Measurements from ENCODE around the gene PTPN14.
A peak's percentile ranks its signal among the peaks of the same experiment; 100 is the strongest.

PTPN14 gene

DNA sequence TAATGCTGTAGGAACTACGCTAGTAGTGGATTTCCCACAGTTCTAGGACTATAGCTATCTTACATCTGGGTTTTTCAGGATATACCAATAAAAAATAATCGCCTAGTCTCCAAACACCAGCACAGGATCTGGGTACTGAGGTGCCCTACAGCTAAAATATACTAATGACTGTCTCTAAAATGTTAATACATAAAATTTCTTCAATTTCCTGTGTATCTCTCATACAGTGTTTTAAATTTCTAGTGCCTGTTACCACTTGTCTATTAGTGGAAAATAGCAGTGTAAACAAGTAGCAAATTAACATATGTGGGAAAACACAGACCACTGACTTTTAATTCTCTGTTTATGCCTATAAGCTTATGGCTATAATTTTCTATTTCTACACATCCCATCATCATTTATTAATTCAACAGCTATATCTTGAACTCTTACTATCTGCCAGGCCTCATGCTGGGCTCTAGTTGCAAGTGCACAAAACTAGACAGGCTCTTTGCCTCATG lies 16.1 kb upstream of the PTPN14 start:
- DNase-seq: no peak

DNA sequence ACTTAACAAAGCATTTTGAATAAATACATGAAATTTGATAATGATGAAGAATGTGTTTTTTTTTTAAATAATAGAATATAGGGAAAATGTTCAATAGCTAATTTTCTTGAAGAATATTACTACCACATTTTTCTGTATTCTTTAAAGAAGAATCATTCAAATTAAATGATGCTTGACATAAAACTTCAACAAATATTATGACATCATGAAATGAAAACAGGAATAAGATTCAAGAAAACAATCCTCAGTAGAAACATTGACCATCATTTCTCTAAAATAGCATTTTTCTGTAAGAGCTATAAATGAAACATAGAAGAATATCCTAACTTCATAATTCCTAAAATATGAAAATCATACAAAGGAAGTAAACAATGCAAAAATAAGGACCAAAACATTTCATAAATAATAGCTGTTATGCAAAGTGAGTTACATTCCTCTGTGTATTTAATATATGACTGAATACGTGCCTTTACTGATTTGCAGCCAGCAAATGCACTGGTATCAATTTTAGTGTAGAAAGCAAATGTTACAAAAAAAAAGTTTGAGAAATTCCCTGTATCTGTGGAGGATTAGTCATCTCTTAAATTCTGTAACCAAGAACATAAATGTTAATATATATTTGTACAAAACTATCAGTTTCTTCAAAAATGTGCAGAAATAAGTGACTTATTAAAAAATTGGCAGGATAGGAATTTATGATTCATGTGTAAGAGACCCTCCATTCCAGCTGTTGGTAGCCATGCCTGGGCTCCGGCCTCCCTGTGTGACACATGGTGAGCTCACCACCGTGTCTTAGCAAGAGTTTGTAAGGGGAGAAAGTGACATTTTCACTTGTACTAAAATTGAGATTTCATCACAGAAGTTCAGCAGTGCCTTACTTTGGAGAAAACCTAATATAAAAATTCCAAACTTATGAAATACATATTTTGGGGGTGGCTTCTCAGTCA lies 15.0 kb upstream of the PTPN14 start:
- no peak for DNase-seq

DNA sequence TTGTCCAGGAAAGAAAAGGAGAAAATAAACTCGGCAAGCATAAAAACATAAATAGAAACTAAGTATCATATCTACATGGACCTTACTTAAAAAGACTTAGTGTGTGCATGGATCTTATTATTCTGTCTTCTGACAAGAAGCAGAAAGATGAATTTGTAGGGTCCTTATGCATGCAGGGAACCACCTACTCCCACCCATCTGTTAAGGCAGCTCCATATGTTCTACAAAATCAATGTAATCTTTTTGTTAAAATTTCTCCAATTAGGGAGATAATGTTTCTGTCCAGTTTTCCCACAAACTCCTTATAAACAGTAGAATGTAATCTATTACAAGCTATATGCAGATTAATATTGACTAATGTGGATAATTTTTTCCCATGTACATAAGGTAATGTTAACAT lies 13.9 kb upstream of the PTPN14 start:
- DNase-seq: no peak

DNA sequence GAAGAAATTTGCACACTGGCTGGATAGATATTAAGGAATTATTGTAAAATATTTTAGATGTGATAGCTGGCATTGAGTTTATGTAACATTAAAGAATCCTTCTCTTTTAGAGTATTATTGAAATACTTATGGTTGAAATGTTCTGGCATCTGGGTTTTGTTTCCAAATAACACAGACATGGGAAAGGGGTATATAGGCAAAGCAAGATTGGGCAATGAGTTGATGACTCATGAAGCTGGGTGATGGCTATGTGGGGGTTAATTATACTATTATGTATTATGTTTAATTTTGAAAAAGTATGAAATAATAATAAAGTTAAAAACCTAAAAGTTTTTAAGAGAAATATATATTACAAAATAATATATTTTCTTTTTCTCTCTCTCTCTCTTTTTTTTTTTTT lies 12.5 kb upstream of the PTPN14 start:
- DNase-seq: no peak

DNA sequence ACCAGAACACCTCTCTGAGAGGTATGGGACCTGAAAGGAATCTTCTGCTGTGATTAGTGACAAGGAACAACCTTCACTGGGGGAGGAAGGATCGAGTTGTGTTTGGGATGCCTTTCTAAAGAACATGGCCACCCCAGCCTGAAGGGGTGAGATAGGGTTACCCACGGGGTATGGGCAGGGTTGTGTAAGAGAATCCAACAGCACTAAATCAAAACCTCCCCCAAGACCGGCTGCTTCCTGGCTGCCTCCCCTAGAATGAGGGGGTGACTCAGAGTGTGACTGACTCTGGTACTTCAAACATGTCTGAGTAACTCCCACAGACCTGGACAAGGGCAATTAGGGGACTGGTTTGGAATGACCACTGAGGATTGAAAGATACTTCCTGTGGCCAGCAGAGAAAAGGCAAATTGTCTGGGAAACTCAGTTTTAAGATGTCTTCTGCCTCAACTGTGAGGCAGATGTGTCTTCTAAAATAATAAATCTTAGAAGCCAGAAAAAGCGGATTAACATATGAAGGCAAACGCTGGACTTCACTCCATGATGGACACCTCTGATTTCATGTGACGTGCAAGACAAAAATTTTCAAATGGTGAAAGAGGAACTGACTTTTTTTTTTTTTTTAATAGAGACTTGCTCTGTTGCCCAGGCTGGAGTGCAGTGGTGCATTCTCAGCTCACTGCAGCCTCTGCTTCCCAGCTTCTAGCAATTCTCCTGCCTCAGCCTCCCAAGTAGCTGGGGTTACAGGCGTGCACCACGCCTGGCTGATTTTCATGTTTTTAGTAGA lies 6.7 kb upstream of the PTPN14 start:
- peak; percentile 56 to 60 for DNase-seq

DNA sequence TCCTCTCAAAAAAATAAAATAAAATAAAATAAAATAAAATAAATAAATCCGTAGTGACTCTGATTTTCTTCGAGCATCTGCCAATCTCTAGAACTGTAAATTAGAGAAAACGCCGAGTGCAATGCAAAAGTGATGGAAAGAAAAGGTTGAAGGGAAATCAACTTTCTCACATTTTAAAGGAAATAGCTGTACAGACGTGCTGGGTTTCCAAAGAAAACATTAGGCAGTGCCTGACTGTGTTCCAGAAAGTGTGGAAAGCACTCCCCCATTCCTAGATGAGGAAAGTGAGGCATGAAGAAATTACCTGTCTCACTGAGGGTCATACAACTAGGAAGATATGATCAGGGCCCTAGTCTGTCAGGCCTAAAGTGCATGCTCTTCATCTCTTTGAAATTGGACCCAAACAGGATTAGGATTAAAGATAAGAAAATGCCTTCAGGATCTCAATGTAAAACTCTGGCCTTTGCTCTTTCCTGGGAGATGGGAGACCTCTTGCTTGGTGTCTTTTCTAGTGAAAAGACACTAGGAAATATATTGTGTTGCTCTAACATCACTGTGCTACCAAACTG lies 1.8 kb upstream of the PTPN14 start:
- no peak for DNase-seq

DNA sequence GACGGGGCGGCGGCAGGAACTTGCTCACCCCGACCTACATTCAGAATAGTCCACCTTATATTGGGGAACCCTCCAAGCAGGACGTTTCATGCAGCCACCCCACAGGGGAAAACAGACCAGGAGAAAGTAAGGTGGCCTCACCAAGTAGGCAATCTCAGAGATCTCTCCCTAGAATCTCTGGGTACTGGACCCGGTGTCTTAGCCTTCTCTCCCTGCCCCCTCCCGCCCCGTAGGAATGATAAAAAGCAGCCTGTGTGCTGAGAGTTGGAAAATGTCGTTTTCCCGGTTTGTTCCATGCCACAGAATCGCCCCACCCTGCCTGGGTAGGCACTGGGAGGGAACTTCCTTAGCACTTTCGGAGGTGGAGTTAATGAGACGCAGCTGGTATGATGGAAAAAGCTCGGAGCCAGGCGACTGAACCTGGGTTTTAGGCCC lies 789 bp upstream of the PTPN14 start:
- no peak for DNase-seq

DNA sequence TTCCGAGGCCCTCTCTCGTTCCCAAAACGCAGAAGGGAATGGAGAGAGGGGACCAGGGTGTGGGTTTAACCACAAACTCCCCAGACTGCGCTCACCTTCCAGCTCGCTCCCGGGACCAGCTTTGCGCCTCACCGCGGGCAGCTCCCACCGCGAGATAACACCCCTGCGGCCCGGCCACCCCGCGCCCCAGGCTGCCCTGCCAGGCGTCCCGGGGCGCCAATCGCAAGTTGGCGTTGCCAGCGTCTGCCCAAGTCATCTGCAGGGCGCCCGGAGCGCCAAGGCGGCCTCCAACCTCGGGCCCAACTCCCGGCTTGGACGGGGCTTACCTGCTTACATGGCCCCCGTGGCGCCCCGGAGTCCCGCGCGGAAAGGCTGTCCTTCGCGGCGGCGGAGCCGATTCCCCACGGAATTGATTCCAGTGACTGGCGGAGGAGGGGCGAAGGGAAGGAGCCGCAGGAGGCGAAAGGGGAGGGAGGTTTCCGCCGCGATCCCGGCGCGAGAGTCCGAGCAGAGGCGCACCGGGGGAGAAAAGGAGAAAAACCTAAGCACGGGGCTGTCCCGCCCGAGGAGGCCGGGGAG lies 456 bp downstream of the PTPN14 start:
- peak; percentile 27 to 45 for DNase-seq

DNA sequence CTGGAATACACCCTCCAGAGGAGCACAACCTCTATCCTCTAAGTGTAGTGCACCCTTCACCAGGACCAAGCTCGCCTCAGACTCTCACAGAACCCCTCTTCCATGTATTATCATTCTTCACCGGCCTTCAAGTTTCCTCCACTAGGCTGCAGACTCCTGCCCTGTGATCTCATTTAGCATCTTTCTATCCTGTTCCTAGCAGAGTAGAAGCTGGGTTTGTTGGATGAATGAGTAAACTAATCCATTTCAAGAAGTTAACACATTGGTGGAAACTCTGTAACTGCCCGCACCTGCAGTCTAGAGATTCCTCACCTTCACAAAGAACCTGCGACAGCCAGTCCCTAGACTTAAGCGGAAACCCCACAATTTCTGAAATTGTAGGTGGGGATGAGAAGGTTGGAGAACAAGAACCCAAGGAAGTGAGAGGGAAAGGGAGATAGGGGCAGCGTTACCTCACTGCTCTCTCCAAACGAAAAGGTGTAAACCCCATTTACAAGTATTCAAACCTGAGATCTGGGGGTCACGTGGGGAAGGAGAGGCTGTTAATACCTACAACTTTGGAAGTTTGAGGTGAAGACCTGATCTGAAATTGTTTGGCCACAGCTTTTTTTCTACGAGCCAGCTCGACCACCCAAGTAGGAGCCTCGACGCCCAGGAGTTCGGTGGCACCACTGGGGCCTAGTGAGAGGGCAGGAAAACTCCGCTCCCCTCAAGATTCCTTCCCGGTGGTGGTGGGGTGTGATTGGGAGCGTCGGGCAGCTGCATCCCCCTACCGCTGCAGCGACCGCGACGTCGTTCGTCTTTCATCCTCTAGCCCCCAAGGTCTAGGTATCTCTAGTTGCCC lies 1.2 kb downstream of the PTPN14 start:
- DNase-seq: peak; percentile 14 to 16

DNA sequence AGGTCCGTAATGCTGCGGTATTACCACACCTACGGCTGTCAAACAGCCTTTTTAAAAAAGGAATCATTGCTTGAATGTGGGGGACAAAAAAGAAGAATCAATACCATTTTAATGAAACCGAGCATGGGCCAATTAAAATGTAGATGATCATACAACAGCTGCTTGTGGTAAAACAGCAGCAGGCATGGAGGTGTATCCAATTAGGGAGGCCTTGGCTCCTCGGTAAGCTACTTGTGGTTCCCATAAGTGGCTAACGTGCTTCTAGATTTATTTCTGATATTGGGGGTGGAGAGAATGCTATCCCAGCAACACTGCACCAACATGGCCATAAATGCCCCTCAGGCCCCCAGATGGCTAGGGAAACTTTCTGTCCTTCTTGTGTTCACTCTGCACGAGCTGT lies 1.8 kb downstream of the PTPN14 start:
- DNase-seq: no peak

DNA sequence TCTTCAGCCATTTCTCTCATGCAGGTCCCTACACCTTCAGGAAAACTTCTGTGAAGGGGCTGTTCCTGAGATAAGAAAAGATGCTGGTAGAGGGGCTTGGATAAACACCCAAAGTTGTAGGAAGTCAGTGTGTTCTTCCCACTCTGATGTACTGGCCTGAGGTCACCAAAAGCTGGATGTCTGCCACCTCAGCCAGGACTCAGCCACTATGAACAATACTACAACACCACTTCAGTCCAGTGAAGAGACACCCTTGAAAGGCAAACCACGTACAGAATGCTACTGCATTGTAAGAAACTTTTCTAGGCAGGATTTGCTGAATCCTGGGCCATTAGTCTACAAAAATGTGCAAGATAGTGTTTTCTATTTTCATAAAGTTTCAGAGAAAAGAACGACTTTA lies 2.4 kb downstream of the PTPN14 start:
- no peak for DNase-seq

DNA sequence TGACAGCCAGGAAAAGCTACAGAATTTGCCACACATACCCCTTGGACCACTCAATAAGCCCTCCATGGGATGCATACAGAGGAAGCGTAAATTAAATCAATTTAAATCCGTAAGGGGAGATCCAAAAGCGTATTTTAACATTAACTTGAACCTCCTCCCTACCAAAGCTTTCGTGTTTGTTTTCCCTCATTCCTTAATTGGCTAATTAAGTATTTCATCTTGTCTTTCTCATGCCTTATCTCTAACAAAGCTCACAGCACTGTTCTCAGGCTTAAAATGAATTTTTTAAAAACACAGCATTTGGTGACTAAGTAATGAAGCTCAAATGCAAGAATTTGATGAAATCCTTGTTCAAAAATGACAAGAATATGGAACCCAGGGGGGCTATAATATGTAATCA lies 3.1 kb downstream of the PTPN14 start:
- DNase-seq: no peak

DNA sequence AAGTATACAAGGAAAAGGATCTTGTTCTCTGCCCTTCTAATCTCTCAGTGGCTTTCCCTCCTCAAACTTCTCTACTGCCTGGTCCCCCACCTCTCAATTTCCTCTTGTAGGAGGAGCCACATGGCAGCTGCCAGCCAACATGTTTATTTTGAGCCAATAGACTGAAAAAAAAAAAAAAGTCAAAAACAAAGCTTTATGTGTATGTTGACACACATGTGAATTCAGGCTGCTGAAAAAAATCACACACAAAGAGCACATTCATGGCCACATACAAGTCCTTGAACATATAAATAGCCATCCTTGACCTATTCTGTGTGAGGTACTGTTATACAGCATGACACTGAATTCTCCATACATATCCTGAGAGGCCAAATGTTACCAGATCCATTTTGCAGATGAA lies 3.7 kb downstream of the PTPN14 start:
- DNase-seq: no peak

DNA sequence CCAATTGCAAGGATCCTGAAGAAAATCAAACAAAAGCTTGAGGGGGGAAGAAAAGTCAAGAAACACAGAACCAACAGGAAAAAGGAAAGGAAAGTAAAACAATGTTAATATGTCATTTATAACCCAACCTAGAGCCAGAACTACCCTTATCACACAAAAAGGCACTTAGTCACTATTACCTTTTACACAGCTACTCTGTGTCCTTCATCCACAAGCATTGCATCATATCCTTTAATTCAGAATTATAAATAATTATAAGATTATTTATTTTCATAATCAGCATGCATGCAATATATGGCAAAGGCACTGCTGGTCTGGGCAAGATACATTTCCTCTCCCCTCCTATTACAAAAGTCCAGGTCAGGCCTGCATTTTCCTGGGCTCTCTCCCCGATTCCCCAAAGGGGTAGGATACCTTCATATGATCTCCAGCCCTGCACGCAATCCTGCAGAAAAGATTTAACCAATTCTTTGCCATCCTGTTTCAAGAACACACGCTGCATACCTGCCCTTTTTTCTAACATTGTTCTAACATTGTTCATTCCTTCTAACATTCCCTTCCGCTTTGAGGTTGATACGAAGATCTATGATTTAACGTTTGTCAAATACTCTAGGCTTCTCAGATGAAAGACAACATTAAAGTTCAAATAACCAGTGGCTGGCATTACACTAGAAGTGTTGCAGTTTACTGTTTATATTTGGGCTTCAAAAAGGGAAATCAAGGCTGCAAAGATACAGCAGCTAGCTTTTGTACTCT lies 4.3 kb downstream of the PTPN14 start:
- DNase-seq: no peak

DNA sequence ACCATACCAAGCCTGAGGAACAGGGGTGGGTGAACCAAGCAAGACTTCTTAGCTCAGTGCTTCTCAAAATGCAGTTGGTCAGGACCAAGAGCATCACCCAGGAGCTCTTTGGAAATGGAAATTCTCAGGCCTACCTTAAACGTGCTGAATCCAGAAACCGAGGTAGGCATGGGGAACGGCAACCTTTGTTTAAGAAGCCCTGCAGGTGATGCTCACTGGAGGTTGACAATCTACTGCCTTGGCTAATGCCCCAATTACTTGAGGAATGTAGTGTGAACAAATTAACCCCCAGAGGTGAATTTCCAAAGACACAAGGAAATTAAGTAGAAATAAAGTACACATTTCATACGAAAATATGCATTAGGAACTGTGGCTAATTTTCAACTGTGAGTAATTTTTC lies 5.3 kb downstream of the PTPN14 start:
- no peak for DNase-seq

DNA sequence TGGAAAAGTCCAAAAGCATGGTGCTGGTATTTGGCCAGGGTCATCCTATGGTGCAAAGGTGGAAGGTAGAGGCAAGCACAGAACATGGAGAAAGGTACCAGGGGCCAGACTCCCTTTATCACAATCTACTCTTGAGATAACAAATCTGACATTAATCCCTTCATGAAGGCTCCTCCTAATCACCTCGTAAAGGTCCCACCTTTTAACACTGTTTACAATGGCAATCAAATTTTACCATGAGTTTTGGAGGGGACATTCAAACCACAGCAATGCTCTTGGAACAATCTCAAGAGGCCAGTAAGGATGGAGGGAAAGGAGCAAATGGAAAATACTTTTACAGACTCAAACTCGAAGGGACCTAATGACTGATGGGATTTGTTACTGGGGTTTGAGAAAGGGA lies 6.1 kb downstream of the PTPN14 start:
- no peak for DNase-seq

DNA sequence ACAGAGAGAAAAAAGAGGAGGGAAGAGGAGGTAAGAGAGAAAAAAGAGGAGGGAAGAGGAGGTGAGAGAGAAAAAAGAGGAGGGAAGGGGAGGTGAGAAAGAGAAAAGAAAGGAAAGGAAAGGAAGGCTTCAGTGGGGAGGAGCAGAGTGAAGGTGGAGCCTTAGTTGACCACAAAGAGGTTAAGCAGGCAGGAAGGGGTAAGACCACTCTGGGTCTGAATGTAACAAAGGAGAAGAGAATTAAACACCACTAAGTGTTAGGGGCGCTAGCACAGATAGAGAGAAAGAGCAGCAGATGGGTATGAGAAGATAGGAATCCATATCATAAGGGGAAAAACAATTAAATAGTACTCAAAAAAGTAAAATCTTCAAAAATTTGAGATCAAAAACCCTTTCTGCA lies 6.6 kb downstream of the PTPN14 start:
- no peak for DNase-seq

DNA sequence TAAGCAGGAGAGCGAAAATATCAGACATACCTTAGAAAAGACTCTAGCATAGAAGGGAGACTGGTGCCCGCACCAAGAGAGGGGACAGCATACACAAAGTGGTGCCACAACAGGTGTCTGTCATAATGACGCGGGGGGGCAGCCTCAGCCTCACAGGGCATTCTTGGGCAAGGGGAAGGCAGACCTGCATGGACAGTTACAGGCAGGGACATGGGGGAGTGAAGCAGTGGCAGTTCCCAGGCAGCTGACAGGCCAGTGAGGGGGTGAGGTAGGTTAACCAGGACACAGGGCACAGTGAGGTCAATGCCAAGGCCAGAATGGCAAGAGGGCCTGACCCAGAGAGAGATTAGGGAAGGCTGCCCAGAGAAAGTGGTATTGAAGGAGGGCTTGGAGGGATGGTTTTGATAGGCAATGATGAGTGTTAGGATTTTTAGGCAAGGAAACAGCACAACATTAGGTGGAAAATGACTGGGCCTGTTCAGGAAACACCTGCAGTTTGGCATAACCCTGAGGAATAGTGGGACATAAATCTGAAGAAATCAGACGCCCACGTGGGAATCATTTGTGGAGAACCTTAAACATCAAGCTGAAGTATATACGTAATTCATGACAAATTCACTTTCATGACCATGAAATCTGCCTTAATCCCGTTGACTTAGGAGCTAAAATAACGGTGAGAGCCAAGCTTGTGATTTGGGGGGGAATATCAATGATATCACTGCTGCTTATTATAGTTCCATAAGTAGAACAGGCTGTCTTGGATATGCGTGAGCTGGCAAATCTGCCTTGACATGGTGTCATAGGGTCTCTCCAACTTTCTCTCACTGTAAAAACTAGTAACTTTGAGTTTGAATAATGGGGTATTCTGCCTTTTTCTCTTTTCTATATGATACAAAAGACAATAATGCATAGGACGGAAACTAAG lies 8.9 kb downstream of the PTPN14 start:
- DNase-seq: no peak

DNA sequence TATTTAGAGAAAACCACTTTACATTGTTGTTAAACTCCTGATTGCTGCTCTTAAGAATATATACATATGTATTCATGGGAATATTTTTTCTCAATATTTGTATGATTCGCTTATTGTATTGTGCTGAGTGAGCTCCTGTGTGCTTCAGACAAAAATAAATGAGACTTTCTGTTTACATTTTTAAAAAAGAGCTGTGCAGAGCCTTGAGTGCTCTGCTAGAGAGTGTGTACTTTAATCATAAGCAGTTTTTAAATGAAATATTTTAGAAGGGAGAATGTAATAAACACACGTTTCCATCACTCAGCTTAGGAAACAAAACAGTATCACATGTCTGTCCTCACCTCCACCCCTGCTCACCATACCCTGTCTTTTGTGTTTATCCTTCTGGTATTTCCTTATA lies 9.7 kb downstream of the PTPN14 start:
- no peak for DNase-seq

DNA sequence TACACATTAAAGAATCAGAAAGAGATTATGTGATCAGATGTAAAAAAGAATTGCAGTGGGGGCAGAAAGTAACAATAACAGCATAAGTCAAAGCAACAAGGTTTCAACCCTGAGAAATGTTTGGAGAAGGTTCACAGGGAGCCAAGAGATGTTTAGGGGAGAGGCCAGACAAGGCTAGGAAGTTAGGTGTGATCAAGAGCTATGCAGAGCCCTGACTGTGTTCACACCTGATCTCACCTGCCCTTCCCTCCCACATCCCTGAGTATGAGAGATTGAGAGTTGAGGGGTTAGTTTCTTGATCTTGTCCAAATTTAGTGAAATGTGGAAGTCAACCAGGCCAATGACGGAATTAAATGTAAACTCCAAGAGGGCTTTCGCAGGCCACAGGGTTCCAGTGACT lies 10.2 kb downstream of the PTPN14 start:
- DNase-seq: no peak
